IPS DF 6.9 (cell line): ENCODE measurements around the gene PDE7B.

Source experiments
- DNase-seq: peaks from one replicate; pipeline ENCODE4 v3.0.0-alpha.2; 2013; ENCODE audit warnings: low read depth, low spot score
- H3K27ac ChIP-seq: one replicate; pipeline ENCODE4 v1.5.1; 2013; ENCODE audit warnings: low read length, control low read depth
- H3K27me3 ChIP-seq: 2 replicates; pipeline ENCODE4 v1.6.1; 2013; ENCODE audit warnings: mild to moderate bottlenecking, low read length; ENCODE audit not compliant: control insufficient read depth, insufficient read depth
- H3K36me3 ChIP-seq: 2 replicates; pipeline ENCODE4 v1.6.1; 2013; ENCODE audit warnings: low read length; ENCODE audit not compliant: control insufficient read depth, insufficient read depth
- H3K4me1 ChIP-seq: 2 replicates; pipeline ENCODE4 v1.6.1; 2013; ENCODE audit warnings: low read length; ENCODE audit not compliant: control insufficient read depth, insufficient read depth
- H3K4me3 ChIP-seq: 2 replicates; pipeline ENCODE4 v1.5.1; 2013; ENCODE audit warnings: mild to moderate bottlenecking, low read length
- H3K9me3 ChIP-seq: 2 replicates; pipeline ENCODE4 v1.6.1; 2013; ENCODE audit warnings: low read length, inconsistent platforms; ENCODE audit not compliant: control insufficient read depth, insufficient read depth
- WGBS: extraction: QIAGEN DNeasy Blood & Tissue Kit; methylation state at CpG from one replicate; pipeline ENCODE4 v1.1.7; 2013; ENCODE audit warnings: mixed read lengths, missing lambda C conversion rate; ENCODE audit not compliant: insufficient read length, insufficient coverage; 5-methylcytosine and 5-hydroxymethylcytosine counted together

PDE7B gene

DNA sequence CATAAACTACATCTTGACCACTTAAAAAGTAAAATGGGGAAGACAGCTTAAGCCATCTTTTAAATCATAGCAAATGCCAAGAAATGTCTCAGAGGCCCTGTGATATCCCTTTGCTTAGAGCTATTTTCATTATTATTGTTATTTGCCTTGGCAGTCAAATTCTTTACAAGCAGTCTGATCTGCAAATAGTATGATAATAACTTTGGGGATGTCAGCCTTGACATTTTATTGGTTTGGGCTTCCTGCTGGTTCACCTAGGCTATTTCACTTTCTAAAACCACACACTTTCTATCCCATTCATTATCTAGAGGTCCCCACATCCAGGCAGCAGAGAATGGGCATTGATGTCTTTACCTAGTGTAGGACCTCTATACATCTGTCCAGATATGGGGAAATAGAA lies 125.1 kb downstream of the PDE7B start:
- Histone ChIP-seq H3K4me1 (no peaks in the 10 kb centered on the region), H3K4me3 (no peak overlapping the region), H3K27me3 (no peaks in the 10 kb centered on the region), H3K27ac (no peak overlapping the region), H3K36me3 (no peaks in the 10 kb centered on the region), H3K9me3 (no peaks in the 10 kb centered on the region)
- no peak for DNase-seq

GRCh38 chr6:135983093-135983492 lies 131.6 kb downstream of the PDE7B start:
- no peaks in the 10 kb centered on the region for H3K36me3 ChIP-seq
- DNase-seq = no peak
- no CpG with 5 or more reads among the region's 3 CpGs for WGBS

GRCh38 chr6:135983718-135984343 lies 132.3 kb downstream of the PDE7B start:
- Histone ChIP-seq H3K4me1 (no peaks in the 10 kb centered on the region), H3K27me3 (no peaks in the 10 kb centered on the region), H3K36me3 (no peaks in the 10 kb centered on the region), H3K27ac (no peak overlapping the region), H3K9me3 (no peaks in the 10 kb centered on the region), H3K4me3 (no peak overlapping the region)
- DNase-seq = no peak
- WGBS = no CpG with 5 or more reads among the region's 4 CpGs

More at GRCh38 chr6:135983093-135983492, 131.6 kb downstream of the PDE7B start:
- H3K4me1 ChIP-seq = no peaks in the 10 kb centered on the region
- no peaks in the 10 kb centered on the region for H3K9me3 ChIP-seq
- H3K4me3 ChIP-seq = no peak overlapping the region
- no peak overlapping the region for H3K27ac ChIP-seq
- no peaks in the 10 kb centered on the region for H3K27me3 ChIP-seq

DNA sequence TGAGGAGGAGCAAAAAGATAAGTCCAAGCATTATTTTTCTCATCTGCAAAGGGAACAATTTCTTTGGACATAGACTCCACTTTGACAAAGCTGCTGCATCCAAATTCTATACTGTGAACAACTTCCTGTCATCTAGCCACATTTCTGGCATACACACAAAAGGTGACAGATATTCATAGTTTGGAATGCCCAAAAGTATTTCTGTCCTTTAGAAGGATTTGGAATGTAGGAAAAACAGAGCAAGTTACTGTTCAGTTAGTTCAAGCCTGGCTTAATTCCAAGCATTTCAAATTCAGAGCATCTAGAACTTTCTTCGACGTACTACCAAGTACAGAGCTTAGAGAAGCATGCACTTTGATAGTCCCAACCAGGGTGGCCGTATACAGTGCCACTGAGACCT lies 134.0 kb downstream of the PDE7B start:
- DNase-seq = no peak
- WGBS = no CpG with 5 or more reads among the region's 3 CpGs
- H3K9me3 ChIP-seq = no peaks in the 10 kb centered on the region
- no peak overlapping the region for H3K27ac ChIP-seq
- H3K27me3 ChIP-seq = no peaks in the 10 kb centered on the region
- no peaks in the 10 kb centered on the region for H3K36me3 ChIP-seq
- H3K4me3 ChIP-seq = no peak overlapping the region
- H3K4me1 ChIP-seq = no peaks in the 10 kb centered on the region

DNA sequence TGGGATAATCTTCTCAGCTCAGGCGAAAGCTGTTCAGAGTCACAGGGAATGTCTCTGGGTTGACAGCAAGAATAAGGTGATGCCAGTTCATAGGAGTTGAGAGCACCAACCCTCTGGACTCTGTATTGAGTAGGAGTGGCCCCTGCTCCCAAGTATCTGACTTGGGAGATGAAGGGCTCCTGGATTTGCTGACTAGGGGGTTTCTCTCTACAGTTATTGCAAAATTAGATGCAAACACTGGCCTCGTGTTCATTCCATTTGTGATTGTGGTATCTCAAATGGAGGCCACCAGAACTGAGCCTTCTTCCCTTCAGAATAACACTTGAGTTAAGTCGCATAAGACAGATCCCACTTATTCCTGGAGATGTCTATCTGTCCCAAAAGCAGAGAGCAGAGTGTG lies 135.7 kb downstream of the PDE7B start:
- no CpG with 5 or more reads among the region's 3 CpGs for WGBS
- no peak for DNase-seq
- no peaks in the 10 kb centered on the region for H3K27me3 ChIP-seq
- no peak overlapping the region for H3K27ac ChIP-seq
- H3K9me3 ChIP-seq = no peaks in the 10 kb centered on the region
- H3K36me3 ChIP-seq = no peaks in the 10 kb centered on the region
- H3K4me1 ChIP-seq = no peaks in the 10 kb centered on the region
- no peak overlapping the region for H3K4me3 ChIP-seq

- no peaks in the 10 kb centered on the region for H3K36me3 ChIP-seq
- H3K27me3 ChIP-seq = peaks cover 2% of the 10 kb centered on the region; the same call in 1 of the 2 replicates
- DNase-seq = no peak
- no peak overlapping the region for H3K4me3 ChIP-seq
- H3K4me1 ChIP-seq = no peaks in the 10 kb centered on the region
- no CpG with 5 or more reads among the region's 4 CpGs for WGBS
- no peaks in the 10 kb centered on the region for H3K9me3 ChIP-seq
- no peak overlapping the region for H3K27ac ChIP-seq
Observed at GRCh38 chr6:135990439-135990838, 138.9 kb downstream of the PDE7B start.

GRCh38 chr6:135990855-135991464 lies 139.5 kb downstream of the PDE7B start:
- Histone ChIP-seq H3K27me3 (peaks cover 2% of the 10 kb centered on the region; the same call in 1 of the 2 replicates), H3K4me1 (no peaks in the 10 kb centered on the region), H3K4me3 (no peak overlapping the region), H3K36me3 (no peaks in the 10 kb centered on the region), H3K27ac (no peak overlapping the region), H3K9me3 (no peaks in the 10 kb centered on the region)
- no CpG with 5 or more reads among the region's 4 CpGs for WGBS
- no peak for DNase-seq

- H3K36me3 ChIP-seq = no peaks in the 10 kb centered on the region
- no peak for DNase-seq
- no CpG with 5 or more reads among the region's 2 CpGs for WGBS
- no peak overlapping the region for H3K4me3 ChIP-seq
- H3K9me3 ChIP-seq = no peaks in the 10 kb centered on the region
- no peaks in the 10 kb centered on the region for H3K4me1 ChIP-seq
- peaks cover 2% of the 10 kb centered on the region; the same call in 1 of the 2 replicates for H3K27me3 ChIP-seq
- no peak overlapping the region for H3K27ac ChIP-seq
Observed at GRCh38 chr6:135992739-135993138, 141.2 kb downstream of the PDE7B start.

- H3K36me3 ChIP-seq = no peaks in the 10 kb centered on the region
- DNase-seq = no peak
Observed at GRCh38 chr6:135993361-135993760, 141.9 kb downstream of the PDE7B start.

GRCh38 chr6:135994857-135995544 lies 143.5 kb downstream of the PDE7B start:
- no CpG with 5 or more reads among the region's 5 CpGs for WGBS

More at GRCh38 chr6:135993361-135993760, 141.9 kb downstream of the PDE7B start:
- H3K4me1 ChIP-seq = no peaks in the 10 kb centered on the region
- H3K4me3 ChIP-seq = no peak overlapping the region
- H3K27me3 ChIP-seq = peaks cover 2% of the 10 kb centered on the region; the same call in 1 of the 2 replicates
- H3K9me3 ChIP-seq = no peaks in the 10 kb centered on the region
- H3K27ac ChIP-seq = no peak overlapping the region
- WGBS = no CpG with 5 or more reads among the region's 3 CpGs

More at GRCh38 chr6:135994857-135995544, 143.5 kb downstream of the PDE7B start:
- Histone ChIP-seq H3K27ac (no peak overlapping the region), H3K4me1 (no peaks in the 10 kb centered on the region), H3K36me3 (no peaks in the 10 kb centered on the region), H3K4me3 (no peak overlapping the region), H3K27me3 (peaks cover 2% of the 10 kb centered on the region; the same call in 1 of the 2 replicates), H3K9me3 (no peaks in the 10 kb centered on the region; the same call in 1 of the 2 replicates)
- no peak for DNase-seq
